ENCODE results near the gene PPP1R3A.

The PPP1R3A gene

GRCh38 chr7:113883096-113883495, 35.7 kb downstream of the PPP1R3A start:
- DNase-seq (ENCODE audit: low spot score) = no peak

DNA sequence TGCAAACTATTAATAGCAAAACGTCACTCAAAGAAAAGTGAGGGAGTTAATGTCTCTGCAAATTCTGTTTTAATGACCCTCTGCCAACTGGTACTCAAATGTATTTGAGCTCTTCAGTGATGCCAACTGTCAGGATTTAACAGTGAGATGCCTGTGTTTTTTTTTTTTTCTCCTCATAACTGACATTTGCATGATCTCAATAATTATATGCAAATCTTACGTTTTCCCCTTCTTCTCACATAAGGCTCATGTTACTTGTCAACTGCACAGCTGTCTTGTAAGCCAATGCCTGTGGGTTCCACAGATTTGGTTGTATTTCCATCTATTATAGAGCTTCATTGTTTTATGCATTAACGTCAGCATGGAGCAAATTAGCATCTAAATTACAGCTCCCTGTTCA, 38.2 kb downstream of the PPP1R3A start:
- no peak for DNase-seq (ENCODE audit: low spot score)

DNA sequence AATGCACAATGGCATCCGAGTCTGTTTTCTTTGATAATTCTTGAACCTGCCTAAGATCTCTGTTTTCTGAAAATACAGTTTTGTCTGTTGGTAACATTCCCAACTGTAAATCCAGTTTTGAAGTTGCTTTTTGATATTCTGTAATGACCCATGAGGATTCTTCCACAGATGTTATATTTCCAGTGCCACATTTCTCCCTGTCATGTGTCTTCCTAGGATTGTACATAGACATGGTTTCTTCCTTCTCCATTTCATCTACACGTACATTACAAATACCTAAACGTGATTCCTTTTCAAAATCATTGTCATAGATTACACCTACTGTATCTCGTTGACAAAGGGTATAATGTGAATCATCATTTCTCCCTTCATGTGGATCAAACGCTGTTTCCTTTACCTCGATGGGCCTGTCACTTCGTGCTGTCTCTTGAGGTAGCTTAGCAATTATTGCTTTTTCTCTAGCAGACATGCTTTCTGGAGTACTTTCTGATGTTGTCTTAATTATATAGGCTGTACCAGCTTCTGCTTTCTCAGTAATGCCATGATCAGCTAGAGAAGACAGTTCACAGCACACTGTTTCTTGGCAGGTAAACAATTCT, 40.3 kb downstream of the PPP1R3A start:
- DNase-seq (ENCODE audit: low spot score) = no peak

DNA sequence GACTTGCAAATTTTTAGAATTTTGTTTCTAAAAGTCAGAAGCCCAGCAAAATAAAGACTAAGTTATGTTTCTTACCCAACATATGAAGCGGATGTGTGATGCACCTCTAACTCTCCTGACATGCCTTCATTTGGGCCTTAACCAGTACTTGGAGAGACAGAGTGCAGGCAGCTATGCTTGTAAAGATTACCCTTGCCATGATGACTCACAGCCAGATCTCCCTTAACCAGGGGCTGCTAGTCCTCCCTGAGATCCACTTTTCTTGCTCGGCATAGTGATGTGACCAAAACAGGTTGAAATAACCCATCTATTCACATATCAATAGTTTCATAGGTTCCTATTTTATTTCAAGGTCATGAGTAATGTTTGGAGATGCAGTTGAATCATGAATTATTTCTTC, 43.6 kb downstream of the PPP1R3A start:
- DNase-seq (ENCODE audit: low spot score) = no peak

- no peak for DNase-seq (ENCODE audit: low spot score)
Measured at GRCh38 chr7:113873554-113874151, 45.2 kb downstream of the PPP1R3A start.

DNA sequence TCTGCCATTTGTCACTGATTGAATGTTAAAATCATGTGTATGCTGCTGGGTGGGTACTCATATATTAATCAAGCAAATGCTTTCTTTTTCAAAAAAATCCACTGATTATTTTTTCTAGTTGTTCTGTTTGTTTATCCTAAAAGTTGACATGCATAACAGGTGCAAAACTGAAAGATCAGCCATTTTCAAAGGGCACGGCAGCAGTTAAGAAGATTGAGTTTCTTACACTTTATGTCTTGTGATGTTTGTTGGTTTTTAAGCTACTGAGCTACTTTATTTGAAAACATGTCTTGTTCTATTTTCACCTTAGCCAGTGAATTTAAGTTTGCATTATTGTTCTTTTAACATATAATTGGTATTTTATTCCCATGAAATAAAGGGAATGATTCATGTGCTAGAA, 45.8 kb downstream of the PPP1R3A start:
- no peak for DNase-seq (ENCODE audit: low spot score)

- DNase-seq (ENCODE audit: low spot score) = no peak
Measured at GRCh38 chr7:113867325-113867724, 51.5 kb downstream of the PPP1R3A start.

GRCh38 chr7:113856010-113856409, 62.8 kb downstream of the PPP1R3A start:
- no peak for DNase-seq (ENCODE audit: low spot score)

DNA sequence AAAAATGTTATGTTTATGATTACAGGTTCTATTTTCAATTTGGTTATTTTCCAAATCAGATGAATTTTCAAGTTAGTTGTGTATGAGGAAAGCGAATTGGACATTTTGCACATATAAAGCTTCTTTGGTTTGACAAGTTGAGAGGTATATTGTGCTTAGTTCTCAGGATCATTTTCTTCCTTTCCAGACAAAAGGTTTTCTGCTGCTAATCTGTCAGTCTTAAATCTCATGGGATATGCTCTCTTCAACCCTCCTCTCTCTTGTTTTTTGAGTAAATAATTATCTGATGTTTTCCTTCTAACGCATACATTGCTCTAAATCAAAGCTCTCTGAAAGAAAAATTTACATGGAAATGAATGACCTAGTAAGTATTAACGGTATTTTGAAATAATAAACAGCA, 77.9 kb downstream of the PPP1R3A start:
- DNase-seq (ENCODE audit: low spot score) = no peak

DNA sequence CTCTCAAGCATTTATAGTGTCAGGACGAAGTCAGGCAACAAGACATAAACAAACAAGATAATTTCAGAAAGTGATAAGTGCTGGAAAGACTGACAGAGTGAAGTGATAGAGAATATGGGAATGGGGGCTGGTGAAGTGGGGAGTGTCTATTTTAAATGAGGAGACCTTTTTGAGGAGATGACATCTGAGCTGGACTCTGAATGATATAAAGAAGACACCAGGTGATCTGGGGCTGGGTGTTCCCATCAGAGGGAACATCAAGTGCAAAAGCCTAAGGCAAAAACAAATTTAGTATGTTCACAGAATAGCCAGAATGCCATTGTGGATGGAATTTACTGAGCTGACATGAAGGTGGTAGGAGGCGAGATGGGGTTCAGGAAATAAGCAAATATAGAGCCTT, 83.4 kb downstream of the PPP1R3A start:
- DNase-seq (ENCODE audit: low spot score) = no peak

GRCh38 chr7:113832196-113832745, 86.5 kb downstream of the PPP1R3A start:
- no peak for DNase-seq (ENCODE audit: low spot score)

DNA sequence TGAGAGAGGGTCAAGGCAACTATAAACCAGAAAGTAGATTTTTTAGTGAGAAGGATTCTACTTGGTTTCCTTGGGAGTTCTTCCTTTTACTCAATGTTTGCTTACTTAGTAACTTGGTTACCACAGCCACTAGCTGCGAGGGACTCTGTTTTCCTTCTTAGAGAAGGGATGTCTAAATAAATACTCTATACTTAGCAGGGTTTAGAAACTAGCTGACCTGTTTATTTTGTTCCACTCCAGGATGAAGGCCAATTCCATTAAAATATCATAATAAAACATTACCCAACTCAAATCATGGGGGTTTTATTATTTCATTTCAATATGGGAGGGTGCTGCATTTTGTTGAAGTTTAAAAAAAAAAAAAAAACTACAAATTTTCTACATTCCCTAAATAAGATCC, 87.3 kb downstream of the PPP1R3A start:
- no peak for DNase-seq (ENCODE audit: low spot score)

DNA sequence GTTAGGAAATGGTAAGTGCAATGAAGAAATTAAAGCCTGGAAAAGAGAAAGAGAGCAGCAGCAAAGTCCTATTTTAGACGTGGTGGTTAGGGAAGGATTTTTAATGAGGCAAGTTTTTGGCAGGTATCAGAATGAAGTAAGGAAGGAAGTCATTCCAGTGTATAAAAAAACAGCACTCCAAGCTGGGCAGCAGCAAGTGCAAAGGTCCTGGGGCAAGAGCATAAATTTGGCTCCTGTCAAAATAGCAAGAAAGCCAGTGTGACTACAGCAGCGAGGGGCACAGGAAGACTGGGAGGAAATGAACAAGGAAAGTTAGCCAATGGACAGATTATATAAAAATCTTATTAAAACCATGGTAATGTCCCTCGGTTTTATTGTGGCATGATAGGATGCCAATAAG, 90.2 kb downstream of the PPP1R3A start:
- DNase-seq (ENCODE audit: low spot score) = no peak
